GM21390 (cell line): ENCODE data around the gene TTF2.

Experiments
- ATAC-seq: cut with Tn5 transposase; IDR thresholded peaks from one replicate; pipeline ENCODE4 v1.9.1; 2021; ENCODE audit not compliant: unreplicated experiment

The TTF2 gene

DNA sequence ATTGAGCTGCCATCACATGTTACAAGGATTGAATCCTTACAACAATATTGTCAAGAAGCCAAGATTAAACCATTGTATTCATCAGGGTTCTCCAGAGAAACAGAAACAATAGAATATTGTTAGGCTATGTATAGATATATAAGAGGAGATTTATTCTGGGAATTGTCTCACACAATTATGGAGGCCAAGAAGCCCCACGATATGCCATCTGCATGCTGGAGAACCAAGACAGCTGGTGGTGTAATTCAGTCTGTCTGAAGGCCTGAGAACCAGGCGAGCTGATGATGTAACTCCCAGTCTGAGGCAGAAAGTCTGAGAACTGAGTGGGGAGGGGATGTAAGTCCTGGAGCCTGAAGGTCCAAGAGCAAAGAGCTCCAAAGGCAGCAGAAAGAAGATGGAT is 14.5 kb upstream of the TTF2 start:
- no peak for ATAC-seq

DNA sequence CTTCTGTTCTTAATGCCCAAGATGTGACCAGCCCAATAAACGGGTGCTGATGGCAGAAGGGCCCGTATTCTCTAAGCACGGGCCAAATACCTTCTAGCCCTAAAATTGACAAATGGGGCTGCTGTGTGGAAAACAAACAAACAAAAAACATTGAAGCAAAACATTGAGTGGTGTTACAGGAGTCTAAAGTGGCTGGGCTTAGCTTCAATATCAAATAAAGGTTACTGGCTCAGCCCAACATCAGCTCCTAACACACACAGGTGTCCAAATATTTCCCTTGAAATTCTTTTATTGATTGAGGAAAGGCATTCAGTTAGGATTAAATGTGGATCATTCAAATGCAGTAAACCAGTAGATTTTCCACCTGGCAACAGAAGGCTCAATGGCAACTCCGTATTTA is 13.3 kb upstream of the TTF2 start:
- ATAC-seq = no peak

DNA sequence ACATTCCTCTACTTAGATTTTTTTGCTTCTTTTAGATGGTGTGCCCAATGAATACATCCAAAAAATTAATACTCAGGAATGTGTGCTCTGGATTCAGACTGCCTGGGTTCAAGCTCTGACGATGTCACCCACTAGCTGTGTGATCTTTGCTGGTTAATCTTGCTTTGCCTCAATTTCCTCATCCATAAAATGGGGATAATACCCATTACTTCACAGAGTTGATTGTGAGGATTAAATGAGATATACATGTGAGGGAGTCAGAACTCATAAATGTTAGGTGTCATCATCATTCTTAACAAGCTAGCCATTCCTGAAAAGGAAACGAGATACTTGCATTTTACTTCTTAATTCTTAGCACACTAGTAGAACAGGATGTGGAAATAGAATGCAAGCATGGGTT is 12.9 kb upstream of the TTF2 start:
- ATAC-seq = no peak

DNA sequence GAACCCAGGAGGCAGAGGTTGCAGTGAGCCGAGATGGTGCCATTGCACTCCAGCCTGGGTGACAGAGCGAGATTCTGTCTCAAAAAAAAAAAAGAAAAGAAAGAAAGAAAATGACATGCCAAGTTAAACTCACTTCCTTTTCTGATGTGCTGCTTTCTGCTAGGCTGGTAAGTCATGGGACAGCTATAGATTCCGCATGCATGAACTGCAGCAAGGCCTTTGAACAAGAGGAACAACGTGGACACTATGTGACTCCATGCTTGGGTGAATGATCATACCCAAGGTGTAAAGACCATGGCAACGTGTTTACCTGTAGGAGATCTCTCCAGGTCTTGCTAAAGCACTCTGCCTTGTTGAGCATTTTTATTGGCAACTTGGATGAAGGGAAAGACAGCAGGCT is 10.3 kb upstream of the TTF2 start:
- no peak for ATAC-seq

DNA sequence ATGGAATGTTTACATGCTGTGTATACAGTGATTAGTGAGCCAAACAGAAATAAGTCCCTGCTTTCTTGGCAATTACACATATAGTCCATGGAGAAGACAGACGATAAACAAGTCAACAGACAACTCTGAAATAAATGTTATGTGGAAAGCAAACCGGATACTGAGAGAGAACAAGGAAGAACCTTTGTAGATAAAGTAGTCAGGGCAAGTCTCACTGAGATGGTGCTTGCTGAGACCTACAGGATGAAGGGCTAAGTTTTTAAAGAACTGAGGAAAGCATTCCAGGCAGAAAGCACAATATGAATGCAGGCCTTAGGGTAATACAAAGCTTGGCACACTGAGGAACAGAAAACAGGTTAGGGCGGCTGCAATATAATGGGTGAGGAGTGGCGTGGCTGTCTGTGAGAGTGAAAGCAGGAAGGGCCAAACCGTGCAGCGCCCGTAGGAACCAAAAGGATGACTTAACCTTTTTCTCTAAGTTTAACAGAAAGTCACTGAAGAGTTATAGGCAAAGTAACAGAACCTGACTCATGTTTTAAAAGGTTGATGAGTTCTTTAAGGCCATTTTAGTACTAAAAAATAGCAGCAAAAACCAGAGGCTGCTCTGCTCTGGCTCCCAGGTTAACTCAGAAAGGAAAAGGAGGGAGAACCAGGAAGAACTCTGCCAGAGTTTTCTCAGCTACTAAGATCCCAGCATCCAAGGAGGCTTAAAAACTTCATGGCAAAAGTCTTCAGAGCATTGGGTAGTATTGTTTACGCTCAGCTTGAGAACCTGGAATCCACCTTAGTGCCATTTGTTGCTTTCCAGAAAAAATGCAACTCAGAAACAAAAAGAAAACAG is 8.7 kb upstream of the TTF2 start:
- peak; percentile 90 for ATAC-seq

DNA sequence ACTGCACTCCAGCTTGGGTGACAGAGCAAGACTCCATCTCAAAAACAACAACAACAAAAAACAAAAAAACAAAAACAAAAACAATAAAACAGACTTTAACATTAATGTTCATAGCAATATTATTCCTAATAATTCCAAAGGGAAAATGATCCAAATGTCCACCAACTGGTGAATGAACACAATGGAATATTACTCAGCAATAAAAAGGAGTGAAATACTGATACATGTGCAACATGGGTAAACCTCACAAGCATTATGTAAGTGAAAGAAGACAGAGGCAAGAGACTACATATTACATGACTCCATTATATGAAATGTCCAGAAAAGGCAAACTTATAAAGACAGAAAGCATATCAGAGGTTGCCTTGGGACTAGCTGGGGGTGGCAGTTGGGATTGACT is 6.1 kb upstream of the TTF2 start:
- no peak for ATAC-seq

DNA sequence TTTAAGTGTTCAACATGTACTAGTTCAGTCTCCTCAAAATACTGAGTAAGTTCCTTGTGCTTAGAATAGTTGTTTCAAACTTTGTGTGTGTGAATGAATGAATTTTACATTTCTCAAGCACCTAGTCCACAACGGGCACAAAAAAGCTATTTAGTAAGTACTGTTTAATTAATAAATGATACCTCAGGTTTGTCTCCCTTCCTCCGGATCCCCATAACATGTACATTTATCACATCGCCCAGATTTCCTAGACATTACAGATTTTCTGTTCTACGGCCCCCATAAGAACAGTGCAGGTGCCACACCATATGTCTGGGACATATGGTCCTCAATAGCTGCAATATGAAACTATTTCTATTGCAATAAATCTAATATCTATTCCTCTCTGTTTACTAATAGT is 1.3 kb upstream of the TTF2 start:
- ATAC-seq = no peak

DNA sequence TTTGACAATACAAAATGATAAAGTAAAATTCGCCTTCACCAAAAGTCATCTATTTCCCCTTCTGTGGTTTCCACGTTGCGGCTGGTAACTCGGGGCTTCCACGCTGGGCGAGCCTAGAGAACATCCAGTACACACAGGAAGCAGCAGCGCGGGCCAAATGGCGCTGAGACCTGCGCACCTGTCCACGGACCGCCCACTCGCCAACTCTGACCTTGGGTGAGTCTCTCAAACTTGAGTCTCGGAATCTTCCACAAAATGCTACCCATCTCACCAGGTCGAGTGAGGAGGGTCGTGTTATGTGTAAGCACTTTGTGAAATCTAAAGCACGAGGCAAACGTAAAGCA is 820 bp upstream of the TTF2 start:
- peak; percentile 27 for ATAC-seq

DNA sequence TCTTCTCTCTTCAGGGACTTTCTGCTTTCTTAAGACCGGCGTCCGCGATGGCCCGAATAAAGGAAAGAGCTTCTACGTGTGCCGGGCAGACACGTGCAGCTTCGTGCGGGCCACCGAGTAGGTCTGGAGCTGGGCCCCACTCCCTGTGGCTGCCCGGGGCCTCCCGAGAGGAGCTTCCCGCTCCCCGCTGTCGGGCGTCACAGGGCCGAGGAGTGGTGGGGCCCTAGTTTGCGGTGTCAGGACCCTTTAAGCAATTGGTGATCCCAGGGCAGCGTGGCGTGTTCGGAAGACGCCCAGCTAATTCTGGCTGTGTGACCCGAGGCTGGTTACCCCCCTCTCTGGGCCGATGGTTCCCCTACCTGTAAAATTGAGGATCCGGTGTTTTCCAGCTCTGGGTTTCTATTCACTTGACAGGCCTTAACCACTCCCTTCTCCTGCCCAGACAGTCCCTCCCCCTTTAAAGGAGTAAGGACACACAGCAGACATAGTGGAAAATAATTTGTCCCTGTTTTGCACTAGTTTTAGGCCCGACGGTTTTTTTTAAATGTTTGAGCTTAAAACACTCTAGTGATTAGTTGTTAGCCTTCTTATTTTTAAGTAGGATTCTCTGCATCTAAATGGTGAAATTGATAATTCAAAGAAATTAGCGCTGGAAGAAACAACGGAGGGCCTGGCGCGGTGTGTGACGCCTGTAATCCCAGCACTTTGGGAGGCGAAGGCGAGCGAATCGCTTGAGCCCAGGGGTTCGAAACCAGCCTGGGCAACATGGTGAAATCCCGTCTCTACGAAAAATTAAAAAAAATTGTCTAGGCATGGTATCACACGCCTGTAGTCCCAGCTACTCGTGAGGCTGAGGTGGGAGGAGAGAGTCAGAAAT is 553 bp downstream of the TTF2 start:
- ATAC-seq = peak; percentile 3

DNA sequence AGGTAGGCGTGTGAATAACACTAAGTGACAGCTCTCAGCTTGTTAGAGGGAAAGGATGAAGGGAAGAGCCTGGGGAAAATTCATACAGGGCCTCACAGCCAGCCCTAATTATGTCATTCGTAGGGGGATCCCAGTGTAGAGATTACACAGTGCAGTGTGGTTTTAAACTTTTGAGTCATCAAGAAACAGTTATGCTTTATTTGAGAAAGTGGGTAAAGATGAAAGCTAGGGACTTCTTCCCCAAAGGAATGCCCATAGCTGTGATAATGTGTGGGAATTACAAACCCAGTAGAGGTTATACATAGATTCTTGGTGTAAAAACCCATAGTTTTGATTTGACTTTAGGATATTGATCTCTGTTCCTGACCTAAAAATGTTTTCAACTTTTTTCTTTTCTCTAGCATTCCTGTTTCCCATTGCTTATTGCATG is 1.9 kb downstream of the TTF2 start:
- ATAC-seq = no peak

DNA sequence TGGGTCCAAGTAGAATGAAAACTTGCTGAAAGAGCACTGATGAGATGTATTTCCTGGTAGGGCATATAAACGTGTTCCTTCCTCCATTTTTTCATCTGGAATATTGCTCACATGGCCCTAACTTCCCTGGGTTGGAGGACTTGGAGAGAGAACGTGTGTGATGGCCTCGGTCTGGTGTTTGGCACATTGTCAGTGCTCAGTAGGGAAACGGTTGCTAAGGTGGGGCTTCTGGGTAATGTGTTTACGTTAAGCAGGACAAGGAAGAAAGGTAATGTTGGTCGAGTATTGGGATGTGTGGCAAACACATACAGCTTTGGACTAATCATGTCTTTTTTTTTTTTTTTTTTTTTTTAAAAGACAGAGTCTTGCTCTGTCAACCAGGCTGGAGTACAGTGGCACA is 6.2 kb downstream of the TTF2 start:
- ATAC-seq = no peak

DNA sequence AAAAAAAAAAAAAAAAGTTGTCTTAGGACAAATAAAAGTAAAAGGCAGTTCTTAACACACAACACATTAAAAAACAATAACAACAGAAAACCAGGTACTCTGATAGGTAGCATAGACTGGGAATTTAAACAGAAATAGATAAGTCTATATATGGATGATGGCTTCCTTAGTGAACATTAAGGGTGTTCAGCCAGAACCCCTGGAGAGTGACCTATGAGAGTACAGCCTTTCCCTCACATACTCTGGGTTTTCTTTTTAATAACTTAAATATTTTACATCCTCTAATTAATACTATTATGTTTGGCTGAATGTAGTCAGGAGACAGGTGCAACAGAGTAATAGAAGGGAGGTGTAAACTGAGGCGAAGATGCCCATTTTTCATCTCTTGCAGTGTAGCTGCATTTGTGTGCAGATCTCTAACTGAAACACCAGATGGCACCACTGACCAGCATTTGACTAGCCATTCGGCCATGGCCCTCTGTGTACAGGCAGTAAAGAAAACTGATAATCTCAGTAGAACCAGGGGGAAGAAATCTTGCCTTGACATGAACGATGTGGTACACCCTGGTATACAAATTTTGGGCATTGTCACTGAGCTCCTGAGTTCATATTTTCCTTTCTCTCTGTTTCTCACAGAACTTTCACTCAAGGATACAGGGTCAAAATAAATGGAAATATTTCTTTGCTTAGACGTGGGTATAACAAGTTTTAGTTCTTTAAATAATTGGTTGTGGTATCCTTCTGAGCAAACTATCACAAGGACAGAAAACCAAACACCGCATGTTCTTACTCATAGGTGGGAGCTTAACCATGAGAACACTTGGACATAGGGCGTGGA is 7.6 kb downstream of the TTF2 start:
- peak; percentile 56 for ATAC-seq

DNA sequence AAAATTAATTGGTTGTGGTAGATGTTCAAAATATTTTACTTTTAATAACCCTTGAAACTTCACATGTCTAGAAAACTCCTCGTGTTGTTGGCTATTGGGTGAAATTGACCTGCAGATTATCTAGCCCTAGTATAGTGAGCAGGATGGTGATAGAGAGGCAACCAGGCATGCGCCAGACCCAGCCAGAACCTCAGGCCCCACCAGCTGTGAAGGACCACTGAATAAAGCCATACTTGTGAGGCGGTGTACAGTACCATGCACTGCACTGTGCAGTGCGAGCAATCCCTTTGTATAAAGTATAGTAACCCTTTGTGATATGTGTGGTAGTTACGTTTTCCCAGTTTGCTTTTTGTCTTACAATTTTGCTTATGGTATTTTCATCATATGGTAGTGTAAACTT is 8.5 kb downstream of the TTF2 start:
- ATAC-seq = no peak

DNA sequence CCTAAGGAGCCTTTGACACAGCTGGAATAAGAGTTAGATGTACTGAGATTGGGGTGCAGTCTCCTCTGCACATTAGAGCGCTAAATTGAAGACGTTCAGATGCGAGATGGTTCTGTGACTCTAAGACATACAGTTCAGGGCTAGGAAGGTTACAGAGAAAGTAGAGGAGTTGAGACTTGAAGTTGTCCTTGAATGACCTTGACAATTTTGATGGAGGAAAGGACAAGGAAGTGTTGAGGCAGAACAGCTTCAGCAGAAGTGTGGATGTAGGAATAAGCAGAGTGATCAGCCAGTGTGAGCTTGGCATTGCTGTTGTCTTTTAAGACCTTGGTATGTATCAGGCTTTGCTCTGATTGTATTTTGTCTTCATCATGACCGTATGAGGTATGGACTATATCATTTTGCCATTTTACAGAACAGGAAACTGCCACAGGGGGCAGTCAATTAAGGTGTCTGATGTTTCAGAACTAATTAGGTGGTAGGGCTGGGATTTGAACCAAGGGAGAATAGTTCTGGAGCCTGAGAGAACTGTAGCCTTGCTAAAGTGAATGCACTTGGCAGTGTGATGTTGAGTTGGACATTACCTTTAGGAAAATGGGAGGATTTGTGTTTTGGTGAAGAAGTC is 9.2 kb downstream of the TTF2 start:
- no peak for ATAC-seq

DNA sequence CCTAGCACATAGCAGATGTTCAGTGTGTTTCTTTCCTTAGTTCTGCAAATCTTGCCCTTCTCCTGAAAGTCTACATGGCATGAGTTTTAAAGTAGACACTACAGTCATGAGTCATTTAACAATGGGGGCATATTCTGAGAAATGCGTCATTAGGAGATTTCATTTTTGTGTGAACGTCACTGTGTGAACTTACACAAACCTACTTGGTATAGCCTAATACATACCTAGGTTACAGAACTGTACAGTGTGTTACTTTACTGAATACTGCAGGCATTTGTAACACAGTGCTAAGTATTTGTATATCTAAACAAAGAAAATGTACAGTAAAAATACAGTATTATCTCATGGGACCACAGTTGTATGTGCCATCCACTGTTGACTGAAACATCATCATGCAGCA is 10.0 kb downstream of the TTF2 start:
- ATAC-seq = no peak

DNA sequence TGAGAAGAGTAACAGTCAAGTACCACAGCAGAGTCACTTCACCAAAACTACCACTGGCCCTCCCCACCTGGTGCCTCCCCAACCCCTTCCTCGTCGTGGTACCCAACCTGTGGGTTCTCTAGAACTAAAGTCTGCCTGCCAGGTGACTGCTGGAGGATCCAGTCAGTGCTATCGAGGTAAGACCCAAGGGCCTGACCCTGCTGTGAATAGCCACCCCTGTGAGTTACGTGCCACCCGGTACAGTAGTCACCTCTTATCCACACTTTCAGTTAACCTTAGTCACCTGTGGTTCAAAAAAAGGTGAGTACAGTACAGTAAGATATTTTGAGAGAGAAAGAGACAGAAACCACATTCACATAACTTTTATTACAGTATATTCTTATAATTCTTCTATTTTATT is 16.5 kb downstream of the TTF2 start:
- no peak for ATAC-seq

DNA sequence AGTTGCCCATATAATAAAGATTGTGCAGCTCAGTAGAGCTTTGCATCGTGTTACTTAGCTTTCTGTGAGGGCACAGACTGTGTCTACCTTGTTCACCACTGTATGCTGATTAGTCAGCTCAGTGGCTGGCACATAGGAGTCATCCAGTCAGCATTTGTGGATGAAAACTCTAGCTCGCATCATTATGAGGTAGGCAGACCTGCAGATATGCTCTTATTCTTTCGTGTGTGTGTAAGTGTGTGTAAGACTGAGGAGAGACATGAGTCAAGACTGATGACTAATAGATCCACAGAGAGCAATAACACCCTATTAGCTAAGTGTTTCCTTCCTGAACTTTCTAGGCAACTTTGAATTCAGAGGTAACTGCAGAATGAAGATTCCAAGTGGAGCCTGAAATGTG is 17.1 kb downstream of the TTF2 start:
- ATAC-seq = no peak

DNA sequence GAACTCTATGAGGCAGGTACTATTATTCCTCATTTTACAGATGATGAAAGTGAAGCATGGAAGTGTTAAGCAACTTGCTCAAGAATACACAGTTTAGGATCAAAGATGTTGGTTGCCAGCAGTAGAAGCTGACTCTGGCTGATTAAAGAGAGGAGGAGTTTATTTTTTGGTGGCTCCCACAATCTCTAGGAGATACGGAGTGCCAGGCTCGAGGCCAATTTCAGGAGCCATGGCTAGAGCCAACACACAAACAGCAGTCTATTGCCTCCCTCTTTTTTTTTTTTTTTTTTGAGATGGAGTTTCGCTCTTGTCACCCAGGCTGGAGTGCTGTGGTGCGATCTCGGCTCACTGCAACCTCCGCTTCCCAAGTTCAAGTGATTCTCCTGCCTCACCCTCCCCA is 19.6 kb downstream of the TTF2 start:
- no peak for ATAC-seq

DNA sequence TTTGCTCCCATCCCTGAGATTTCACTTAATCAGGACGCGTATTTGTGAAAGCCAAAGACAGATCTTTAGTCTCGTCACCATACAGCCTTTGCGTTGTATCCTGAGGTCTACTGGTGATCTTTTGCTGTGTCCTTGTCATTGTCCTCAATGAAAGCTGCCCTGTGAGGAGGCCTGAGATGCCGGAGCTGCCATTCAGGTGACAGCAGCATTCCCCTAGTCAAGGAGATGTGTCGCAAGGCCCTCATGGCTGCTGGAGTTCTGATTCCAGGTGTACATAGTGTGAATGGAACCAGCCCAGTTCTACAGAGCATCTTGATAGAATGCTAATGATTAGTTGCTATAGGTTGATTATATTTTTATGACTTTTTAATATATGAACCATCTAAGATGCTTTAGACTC is 24.1 kb downstream of the TTF2 start:
- ATAC-seq = no peak

DNA sequence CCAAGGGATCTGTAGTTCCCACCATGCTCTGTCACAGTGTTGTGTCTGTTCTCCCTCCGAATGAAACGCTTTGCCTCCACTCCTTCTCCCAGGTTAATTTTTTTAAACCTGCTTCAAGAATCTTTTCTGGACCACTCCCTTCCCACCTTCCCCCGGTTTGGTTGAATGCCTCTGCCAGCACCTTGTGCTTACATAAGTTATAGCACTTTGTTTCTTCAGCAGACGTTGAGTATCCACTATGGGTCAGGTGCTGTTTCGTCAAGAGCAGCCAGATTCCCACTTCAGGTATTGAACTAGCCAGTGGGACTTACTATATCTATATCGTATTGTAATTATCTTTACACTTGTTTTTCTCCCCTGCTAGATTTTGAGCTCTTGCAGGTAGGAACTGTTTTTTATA is 27.6 kb downstream of the TTF2 start:
- no peak for ATAC-seq

DNA sequence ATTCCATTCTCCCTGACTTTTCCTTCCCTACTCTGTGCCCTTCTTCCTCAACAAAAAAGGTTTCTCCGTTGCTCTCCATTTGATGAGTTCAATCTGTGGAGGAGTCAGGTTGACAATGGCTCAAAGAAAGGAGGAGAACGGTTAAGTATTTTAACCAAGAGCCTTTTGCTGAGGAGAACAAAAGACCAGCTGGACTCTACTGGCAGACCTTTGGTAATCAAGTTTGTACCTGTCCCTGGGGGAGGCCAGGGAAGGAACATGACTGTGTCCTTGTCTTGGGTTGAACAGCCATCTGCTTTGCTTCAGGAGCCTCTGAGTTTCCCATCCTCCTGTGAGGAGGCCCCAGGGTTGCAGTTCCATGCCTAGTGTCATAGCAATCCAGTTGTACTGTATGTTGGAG is 29.9 kb downstream of the TTF2 start:
- ATAC-seq = no peak
